ENCODE measurements around the gene ANKEF1. TPM values are rescaled to one million over a fixed set of nuclear protein-coding genes. Genes with fewer than 3 reads are reported as not detected.

Gene ANKEF1
- total RNA-seq, 6 donors from 2014 or later, result 1.0 to 7.5 (median 3.5) TPM

DNA sequence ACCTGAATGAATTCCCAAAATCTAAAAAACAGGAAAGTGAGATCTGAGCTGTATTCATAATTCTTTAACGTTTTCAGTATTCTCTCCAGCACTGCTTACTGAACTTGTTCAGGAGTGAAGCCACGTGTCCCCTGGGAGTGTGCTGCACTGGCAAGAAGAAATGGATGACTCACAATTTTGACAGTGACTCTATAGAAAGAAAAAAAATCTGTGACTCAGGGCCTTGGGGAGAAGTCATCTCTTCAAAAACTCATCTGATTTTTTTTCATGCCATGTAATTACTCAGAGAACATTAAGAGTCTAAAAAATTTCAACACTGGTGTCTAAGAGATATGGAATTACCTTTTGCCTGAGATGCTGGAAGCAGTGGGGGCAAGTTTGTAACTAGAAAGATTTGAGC, 39.7 kb downstream of the ANKEF1 start:
- ATAC-seq (ENCODE audit: low FRiP score in 2 of 2), result peak in 1 of 2 donors; percentile 48
- peaks cover 0 to 24% (median 9%) of the 10 kb centered on the region in 4 donors for H3K4me1 ChIP-seq
- no peaks in the 10 kb centered on the region for H3K9me3 ChIP-seq
- H3K4me3 ChIP-seq, result no peak overlapping the region
- H3K36me3 ChIP-seq, result no peaks in the 10 kb centered on the region
- TF ChIP-seq EP300 (IDR thresholded peaks at IDR 0.05) (no peak), POLR2A (IDR thresholded peaks at IDR 0.05) (no peak), POLR2AphosphoS5 (IDR thresholded peaks at IDR 0.05) (no peak)
- TF ChIP-seq, protein P1, sequence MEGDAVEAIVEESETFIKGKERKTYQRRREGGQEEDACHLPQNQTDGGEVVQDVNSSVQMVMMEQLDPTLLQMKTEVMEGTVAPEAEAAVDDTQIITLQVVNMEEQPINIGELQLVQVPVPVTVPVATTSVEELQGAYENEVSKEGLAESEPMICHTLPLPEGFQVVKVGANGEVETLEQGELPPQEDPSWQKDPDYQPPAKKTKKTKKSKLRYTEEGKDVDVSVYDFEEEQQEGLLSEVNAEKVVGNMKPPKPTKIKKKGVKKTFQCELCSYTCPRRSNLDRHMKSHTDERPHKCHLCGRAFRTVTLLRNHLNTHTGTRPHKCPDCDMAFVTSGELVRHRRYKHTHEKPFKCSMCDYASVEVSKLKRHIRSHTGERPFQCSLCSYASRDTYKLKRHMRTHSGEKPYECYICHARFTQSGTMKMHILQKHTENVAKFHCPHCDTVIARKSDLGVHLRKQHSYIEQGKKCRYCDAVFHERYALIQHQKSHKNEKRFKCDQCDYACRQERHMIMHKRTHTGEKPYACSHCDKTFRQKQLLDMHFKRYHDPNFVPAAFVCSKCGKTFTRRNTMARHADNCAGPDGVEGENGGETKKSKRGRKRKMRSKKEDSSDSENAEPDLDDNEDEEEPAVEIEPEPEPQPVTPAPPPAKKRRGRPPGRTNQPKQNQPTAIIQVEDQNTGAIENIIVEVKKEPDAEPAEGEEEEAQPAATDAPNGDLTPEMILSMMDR (IDR thresholded peaks at IDR 0.05), result no peak
- peak in 1 of 2 donors; percentile 36 for DNase-seq
- 56 to 61% methylated on average over 2 of the region's 2 CpGs for WGBS, 2 donors
- H3K27me3 ChIP-seq, result no peaks in the 10 kb centered on the region
- H3K27ac ChIP-seq, result no peak overlapping the region

DNA sequence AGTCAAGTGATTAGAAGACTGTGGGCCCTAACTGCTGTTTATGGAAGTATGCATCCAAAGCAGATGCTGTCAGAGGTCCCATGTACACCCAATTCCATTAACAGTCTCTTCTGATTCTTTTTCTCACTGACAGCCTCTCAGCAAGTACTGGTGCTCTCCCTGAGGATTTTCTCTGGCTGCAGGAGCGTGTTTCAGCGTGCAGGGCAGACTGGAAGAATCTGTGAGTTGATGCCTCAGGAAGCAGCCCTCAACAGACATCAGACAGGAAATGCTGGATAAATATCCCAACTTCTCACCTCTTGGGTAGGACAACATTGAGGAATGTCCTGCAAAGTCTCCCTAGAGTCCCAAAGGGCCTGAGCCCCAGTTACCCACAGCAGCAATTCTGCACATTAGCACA, 40.8 kb downstream of the ANKEF1 start:
- H3K36me3 ChIP-seq, result no peaks in the 10 kb centered on the region
- ATAC-seq (ENCODE audit: low FRiP score in 2 of 2), result no peak
- peaks cover 5 to 31% (median 13%) of the 10 kb centered on the region in 4 donors for H3K4me1 ChIP-seq
- no peak overlapping the region for H3K4me3 ChIP-seq
- H3K9me3 ChIP-seq, result no peaks in the 10 kb centered on the region
- H3K27me3 ChIP-seq, result no peaks in the 10 kb centered on the region
- no peak for TF ChIP-seq EP300 (IDR thresholded peaks at IDR 0.05)
- TF ChIP-seq, protein P1 (IDR thresholded peaks at IDR 0.05), result no peak
- 69% methylated on average over 2 of the region's 2 CpGs for WGBS, 2 donors
- DNase-seq, result no peak
- no peak overlapping the region for H3K27ac ChIP-seq

DNA sequence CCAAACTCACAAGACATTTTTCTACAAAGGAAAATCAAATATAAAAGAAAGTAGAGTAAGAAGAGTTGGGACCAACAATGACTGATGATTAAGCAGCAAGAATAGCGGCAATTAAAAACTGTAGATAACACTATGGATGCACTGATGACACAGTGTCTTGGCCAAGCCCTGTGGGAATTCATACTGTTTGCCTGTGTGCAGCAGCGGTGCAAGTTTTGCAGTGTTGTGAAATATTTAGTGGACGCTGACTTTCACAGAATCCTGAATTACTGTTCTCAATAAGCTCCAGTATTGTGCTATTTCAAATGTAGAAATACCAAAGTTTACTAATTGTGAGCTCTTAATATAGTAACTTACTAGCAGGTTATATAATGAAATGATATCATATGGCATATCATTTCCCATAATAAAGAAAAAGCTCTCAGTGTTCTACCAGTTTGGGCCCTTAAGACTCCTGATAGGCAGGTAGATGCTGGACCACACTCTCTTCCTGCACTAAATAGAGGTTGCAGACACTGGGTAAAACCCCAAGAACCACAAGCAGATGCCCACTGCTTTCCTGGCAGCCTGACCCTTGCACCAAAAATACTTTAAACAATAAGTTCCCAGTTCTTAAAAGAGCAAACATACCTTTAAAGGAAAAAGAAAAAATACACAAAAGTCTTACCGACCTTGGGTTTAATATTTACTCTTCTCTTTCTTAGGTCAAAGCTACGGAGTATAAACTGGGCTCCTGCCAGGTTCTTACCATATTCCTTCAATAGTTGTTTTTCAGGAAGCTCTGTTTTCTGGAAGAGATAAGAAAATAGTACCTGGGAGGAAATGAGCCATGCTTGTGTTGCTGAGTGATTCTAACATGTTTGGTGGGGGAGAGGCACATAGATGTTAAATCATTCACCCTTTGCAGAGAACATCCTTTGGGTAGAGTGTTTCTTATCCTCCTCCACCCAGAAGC, 41.6 kb downstream of the ANKEF1 start:
- DNase-seq, result no peak
- no peaks in the 10 kb centered on the region for H3K27me3 ChIP-seq
- H3K27ac ChIP-seq, result no peak overlapping the region
- no peak for TF ChIP-seq POLR2AphosphoS5 (IDR thresholded peaks at IDR 0.05)
- TF ChIP-seq POLR2A (IDR thresholded peaks at IDR 0.05), result no peak
- TF ChIP-seq EP300 (IDR thresholded peaks at IDR 0.05), result no peak
- TF ChIP-seq, protein P1 (IDR thresholded peaks at IDR 0.05), result no peak
- no peaks in the 10 kb centered on the region for H3K9me3 ChIP-seq
- H3K4me3 ChIP-seq, result no peak overlapping the region
- WGBS, 2 donors, result 49 to 52% methylated on average over 5 of the region's 5 CpGs
- no peak for ATAC-seq (ENCODE audit: low FRiP score in 2 of 2)
- H3K4me1 ChIP-seq, result peaks cover 5 to 31% (median 13%) of the 10 kb centered on the region in 4 donors
- no peaks in the 10 kb centered on the region for H3K36me3 ChIP-seq

DNA sequence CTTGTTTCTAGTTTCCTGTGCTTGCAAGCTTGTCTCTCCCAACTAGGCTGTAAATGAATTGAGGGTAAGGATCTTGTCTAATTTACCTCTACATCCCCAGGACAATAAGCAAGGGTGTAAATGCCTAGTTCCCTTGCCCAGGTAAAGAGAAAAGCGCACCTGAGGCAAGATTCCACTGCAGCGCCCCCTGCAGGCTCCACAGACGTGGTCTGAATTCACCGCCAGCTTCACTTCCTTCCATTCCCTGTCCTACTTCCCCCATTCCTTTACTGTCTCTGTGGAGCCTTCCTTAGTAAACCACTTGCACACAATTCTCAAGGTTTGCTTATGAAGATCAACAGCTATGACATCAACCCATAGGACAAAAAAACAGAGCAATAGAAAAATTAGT, 42.3 kb downstream of the ANKEF1 start:
- H3K27ac ChIP-seq, result no peak overlapping the region
- ATAC-seq (ENCODE audit: low FRiP score in 2 of 2), result no peak
- no peaks in the 10 kb centered on the region for H3K36me3 ChIP-seq
- H3K4me3 ChIP-seq, result no peak overlapping the region
- no peak for DNase-seq
- TF ChIP-seq, protein P1 (IDR thresholded peaks at IDR 0.05), result peak in 2 of 6 experiments; percentile 4 to 15
- TF ChIP-seq POLR2AphosphoS5 (IDR thresholded peaks at IDR 0.05), result no peak
- peaks cover 5 to 31% (median 13%) of the 10 kb centered on the region in 4 donors for H3K4me1 ChIP-seq
- H3K9me3 ChIP-seq, result no peaks in the 10 kb centered on the region
- WGBS, 2 donors, result 49 to 50% methylated on average over 4 of the region's 4 CpGs
- no peaks in the 10 kb centered on the region for H3K27me3 ChIP-seq

Data from upper lobe of left lung (tissue), 6 donors.